ENCODE data around the gene ZC3H11A.

- TF ChIP-seq TCF7L2 (IDR thresholded peaks at IDR 0.05; ENCODE audit: borderline replicate concordance, extremely low read depth, insufficient read depth, insufficient read length) (no peak), POLR2AphosphoS5 (IDR thresholded peaks at IDR 0.05; ENCODE audit: low read depth, low read length) (no peak), POLR2A (IDR thresholded peaks at IDR 0.05; ENCODE audit: borderline replicate concordance, extremely low read depth, insufficient read depth, insufficient read length) (no peak), EZH2phosphoT487 (IDR thresholded peaks at IDR 0.05; ENCODE audit: borderline replicate concordance) (no peak), CTCF (IDR thresholded peaks at IDR 0.05 in 2 of 3, conservative IDR thresholded peaks at IDR 0.05 in 1 of 3; ENCODE audit: borderline replicate concordance in 1 of 3, insufficient read depth in 1 of 3, low read depth in 2 of 3, low read length in 2 of 3) (no peak), SP1 (IDR thresholded peaks at IDR 0.05; ENCODE audit: low read depth) (no peak), MAX (IDR thresholded peaks at IDR 0.05) (no peak), EZH2 (IDR thresholded peaks at IDR 0.05) (no peak), RAD21 (IDR thresholded peaks at IDR 0.05; ENCODE audit: low read depth) (no peak), CEBPB (IDR thresholded peaks at IDR 0.05; ENCODE audit: low read depth) (no peak), ZNF274 (IDR thresholded peaks at IDR 0.05; ENCODE audit: low read depth, low read length) (no peak), SIN3A (IDR thresholded peaks at IDR 0.05; ENCODE audit: low read depth) (no peak), SRF (IDR thresholded peaks at IDR 0.05; ENCODE audit: low read depth) (no peak)
Observed at GRCh38 chr1:203843435-203843834, 48.0 kb downstream of the ZC3H11A start.
